ENCODE measurements around the gene FFAR4.

- TF ChIP-seq EP300 (IDR thresholded peaks at IDR 0.05), result no peak
- TF ChIP-seq CTCF (IDR thresholded peaks at IDR 0.05), result no peak
Measured at GRCh38 chr10:93596539-93596938, 30.1 kb downstream of the FFAR4 start.

Measured in esophagus muscularis mucosa (tissue), 3 donors.